Measurements from ENCODE around the gene EDN1. TPM values are rescaled to one million over a fixed set of nuclear protein-coding genes. Genes with fewer than 3 reads are reported as not detected.
A peak's percentile ranks its signal among the peaks of the same experiment; 100 is the strongest.

EDN1 gene
- total RNA-seq, 1 donor from 2014 or later: 4.9 TPM

- FAIRE-seq (no peak), DNase-seq (ENCODE audit: low spot score in 2 of 2) (no peak)
These were observed 23.6 kb upstream of the EDN1 start for GRCh38 chr6:12266571-12266970.

- DNase-seq (ENCODE audit: low spot score in 2 of 2) (no peak), FAIRE-seq (no peak)
These were observed 21.1 kb upstream of the EDN1 start for GRCh38 chr6:12269110-12269509.

DNA sequence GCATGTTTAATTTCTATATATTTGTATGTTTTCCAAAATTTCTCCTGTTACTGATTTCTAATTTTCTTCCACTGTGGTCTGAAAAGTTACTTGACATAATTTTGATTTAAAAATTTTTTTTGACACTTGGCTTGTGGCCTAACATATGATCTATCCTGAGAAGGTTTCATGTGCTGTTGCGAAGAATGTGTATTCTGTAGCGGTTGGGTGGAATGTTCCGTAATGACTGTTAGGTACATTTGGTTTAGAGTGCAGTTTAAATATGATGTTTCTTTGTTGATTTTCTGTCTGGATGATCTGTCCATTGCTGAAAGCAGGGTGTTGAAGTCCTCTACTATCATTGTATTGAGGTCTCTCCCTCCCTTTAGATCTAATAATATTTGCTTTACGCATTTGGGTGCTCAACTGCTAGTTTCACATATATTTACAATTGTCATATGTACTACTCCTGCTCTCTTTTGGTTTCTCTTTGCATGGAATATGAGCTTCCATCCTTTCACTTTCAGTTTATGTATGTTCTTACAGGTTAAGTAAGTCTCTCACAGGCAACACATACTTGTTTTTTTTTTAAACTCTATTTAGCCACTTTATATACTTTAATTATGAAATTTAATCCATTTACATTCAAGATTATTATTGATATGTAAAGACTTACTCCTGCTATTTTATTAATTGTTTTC, 19.5 kb upstream of the EDN1 start:
- DNase-seq (ENCODE audit: low spot score in 2 of 2) (no peak), FAIRE-seq (no peak)

GRCh38 chr6:12271594-12271993, 18.6 kb upstream of the EDN1 start:
- DNase-seq (ENCODE audit: low spot score in 2 of 2) (no peak), FAIRE-seq (no peak)

DNA sequence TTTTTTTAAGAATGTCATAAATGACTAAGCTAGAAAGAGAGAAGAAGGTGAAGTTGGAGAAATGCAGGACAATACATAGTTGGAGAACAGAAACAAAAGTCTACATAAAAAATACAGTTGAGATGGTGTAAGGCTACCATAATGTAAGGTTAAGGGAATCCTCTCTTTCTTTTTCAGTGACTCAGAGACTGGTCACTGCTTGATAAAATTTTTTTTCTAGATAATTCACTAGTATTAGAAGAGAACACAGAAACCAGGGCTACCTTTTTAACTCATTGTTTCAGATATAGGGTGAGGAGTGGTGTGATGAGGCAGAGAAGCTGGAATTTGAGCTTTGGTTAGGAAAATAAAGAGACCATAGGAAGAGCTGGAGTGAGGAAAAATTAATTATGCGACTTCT, 18.2 kb upstream of the EDN1 start:
- DNase-seq (ENCODE audit: low spot score in 2 of 2): no peak
- no peak for FAIRE-seq

DNA sequence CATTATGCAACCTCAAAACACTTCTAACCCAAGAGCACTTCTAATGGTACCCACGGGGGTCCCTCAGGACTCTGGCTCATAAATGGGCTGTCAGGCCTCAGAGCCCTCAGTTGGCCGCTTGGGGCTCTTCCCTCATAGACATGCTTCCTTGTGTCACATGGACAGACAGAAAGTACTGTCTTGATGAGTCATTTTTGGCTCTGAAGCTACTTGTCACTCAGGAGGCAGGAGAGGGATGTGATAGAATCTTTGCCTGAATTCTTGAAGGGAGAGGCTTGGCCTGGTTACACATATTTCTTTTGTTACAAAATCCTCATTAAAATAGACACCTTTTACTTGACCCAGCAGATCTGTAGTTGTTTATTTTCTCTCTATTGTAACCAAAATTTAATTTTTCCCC, 15.1 kb upstream of the EDN1 start:
- DNase-seq (ENCODE audit: low spot score in 2 of 2) (no peak), FAIRE-seq (no peak)

DNA sequence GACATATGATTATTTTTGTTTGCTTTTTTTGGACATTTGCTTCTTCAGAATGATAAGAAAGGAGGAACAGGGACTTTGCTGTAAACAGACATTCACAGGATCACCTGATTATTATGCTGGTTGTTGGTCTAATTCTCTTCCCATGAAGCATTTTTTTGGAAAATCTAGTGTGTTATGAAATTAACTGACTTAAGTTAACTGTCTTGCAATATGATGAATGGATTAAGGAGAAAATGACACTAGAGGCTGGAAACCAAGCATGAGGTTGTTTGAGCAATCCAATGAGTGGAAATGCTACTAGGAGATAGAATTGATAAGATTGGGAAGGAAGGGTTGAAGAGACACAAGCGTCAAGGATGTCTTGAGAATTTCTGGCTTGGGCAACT, 13.2 kb upstream of the EDN1 start:
- FAIRE-seq (no peak), DNase-seq (ENCODE audit: low spot score in 2 of 2) (no peak)

DNA sequence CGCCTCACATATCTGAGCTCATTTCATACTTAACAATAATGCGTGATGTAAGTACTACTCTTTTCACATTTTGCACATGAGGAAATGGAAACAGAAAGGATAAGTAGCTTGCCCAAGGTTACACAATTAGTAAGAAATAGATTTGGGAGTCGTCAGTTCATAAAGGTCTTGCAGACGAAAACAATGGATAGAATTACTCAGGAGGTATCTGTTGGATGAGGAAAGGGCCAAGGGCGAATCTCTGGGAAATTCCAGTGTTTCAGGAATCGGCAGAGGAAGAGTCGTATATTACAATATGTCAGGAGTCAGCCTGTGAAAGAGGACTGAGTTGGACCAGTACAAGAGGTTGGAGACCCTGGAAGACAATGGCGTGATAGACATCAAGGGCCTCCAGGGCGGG, 12.8 kb upstream of the EDN1 start:
- DNase-seq (ENCODE audit: low spot score in 2 of 2): no peak
- FAIRE-seq: no peak

DNA sequence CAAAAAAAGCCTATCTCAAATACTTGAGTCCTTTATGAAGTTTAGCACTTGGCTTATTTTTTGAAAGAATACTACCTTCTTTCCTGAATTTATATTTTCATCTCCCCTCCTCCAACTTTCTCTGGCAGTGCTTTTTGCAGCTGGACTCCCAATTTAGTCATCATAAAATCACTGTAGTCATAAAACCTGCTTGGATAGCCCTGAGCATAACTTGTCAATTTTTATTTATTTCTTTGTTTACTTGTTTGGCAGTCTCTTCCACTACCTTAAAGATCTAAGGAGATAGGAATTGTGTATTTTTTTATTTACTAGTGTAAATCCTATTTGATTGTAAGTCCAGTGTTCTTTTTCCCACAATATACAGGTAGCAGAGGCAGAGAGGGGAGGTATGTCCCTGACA, 11.2 kb upstream of the EDN1 start:
- FAIRE-seq: no peak
- DNase-seq (ENCODE audit: low spot score in 2 of 2): no peak

DNA sequence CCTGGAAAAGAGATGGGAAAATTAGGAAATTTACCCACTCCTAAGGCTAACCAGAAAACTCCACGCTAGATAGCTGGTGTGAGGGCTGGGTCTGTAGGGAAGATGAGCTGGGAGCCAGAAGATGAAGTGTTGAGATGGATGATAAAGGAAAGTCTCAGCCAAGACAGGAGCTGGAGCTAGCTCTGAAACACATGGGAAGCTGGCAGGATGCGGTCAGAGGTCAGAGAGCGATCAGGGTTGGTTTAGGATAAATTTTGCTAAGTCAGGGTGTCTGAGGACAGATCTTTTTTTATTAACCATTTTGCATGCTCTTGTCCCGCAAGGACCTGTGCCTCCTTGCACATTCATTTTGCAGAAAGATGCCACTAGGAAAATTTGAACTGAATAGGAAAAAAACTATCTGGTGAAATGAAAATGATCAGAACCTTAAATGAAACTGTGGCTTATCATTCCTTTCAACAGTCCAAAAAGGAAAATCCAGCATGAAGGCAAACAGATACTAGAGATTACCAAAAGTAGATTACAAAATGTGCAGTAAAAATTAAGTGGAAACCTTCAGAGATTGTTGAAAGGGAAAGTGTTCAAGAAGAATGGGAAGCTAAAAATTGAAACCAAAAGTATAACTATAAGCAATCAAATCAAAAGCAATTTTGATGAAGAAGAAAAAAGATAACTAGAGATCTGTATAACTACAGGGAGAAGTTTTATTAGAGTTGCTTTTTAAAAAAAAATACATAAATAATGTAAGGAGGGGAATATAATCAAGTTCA, 10.7 kb upstream of the EDN1 start:
- FAIRE-seq (no peak), DNase-seq (ENCODE audit: low spot score in 2 of 2) (no peak)

- DNase-seq (ENCODE audit: low spot score in 2 of 2) (no peak), FAIRE-seq (no peak)
These were observed 9.7 kb upstream of the EDN1 start for GRCh38 chr6:12280458-12280857.

DNA sequence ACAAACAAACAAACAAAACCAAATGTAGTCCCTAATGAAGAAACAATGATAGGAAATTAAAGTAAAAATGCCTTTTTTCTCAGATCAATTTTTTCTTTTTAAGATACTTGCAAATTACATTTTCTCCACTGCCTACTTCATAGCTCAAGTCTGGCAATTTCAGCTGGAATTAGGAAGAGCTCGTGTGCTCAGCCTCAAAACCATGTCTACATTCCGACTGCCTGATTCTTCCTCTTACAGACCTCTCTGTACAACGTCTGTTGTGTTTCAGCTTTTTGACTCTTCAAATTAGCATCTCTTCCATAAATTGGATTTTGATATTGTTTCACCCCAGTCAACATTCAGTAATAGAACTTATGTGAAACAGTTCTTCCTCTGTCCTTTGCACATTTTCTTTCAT, 9.3 kb upstream of the EDN1 start:
- no peak for DNase-seq (ENCODE audit: low spot score in 2 of 2)
- no peak for FAIRE-seq

DNA sequence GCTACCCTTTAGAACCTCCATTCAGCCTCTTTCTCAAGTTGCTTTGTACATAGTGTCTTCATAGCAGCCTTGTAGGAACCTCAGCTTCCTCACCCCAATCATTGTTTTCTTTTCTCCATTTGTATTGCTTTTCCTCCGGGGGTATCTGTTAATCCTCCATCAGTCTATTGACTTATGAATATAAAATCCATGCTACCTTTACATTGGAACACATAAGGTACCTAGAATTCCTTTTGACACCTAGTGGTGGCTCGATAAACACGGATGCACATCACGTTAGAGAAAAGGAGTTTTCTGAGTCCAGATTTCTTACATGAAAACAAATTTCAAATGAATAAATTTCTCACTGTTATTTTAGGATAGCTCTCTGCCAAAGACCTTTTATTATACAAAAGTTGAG, 6.3 kb upstream of the EDN1 start:
- DNase-seq (ENCODE audit: low spot score in 2 of 2): no peak
- FAIRE-seq: no peak

- no peak for DNase-seq (ENCODE audit: low spot score in 2 of 2)
- FAIRE-seq: no peak
These were observed 3.6 kb upstream of the EDN1 start for GRCh38 chr6:12286373-12287110.

DNA sequence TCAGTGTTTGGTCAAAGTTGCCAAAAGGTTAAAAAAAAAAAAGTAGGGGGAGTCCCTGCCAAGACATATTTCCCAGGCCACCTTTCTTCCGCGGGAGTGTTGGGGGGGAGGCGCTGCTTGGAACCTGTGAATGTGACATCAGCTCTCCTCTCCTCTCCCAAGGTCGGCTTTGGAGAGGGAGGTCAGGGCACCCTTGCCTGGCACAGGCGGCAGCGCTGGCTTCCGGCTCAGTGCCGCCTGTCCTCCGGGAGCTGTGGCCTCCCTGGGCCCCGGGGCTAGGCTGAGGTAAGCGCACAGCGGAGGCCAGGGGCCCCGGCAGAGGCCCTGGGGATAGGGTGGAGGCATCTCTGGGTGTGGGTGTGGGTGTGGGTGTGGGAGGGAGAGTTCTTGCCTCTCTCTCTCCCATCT, 1.9 kb upstream of the EDN1 start:
- DNase-seq (ENCODE audit: low spot score in 2 of 2): no peak
- no peak for FAIRE-seq

DNA sequence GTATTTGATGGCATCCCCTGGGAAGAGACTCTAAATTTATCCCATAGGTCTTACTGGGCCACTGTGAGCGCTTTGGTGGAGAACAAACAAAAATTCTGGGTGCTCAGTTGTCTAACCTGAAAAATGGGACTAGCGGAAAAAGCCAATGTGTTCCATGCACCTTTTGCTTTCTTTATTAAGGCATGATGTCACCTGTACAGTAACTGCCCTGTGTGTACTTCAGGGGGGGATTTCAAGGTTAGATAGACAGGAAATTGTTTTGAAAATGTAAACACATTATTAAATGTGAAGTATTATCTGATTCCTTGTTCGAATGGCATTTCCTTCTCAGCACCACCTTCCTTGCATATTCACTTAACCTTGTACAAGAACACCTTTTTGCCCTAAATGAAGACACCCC, 1.2 kb upstream of the EDN1 start:
- FAIRE-seq: no peak

DNA sequence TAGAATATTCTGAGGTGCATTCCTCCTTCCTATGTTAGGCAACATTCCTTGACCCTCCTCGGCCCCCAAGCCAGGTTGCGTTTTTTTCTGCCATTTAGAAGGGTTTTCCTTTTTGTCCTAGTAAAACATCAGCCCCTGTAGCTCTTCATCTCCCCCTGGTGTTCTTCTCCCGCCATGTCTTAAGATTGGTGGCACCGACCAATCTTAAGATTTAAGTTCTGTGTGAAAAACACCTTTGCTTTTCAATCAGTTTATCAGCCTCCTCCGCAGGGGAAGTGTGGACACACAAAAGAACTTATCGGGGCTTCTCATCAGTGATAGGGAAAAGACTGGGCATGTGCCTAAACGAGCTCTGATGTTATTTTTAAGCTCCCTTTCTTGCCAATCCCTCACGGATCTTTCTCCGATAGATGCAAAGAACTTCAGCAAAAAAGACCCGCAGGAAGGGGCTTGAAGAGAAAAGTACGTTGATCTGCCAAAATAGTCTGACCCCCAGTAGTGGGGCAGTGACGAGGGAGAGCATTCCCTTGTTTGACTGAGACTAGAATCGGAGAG, 719 bp upstream of the EDN1 start:
- FAIRE-seq (no peak), DNase-seq (ENCODE audit: low spot score in 2 of 2) (peak; percentile 39 to 44)

More for the DNA sequence above, 1.2 kb upstream of the EDN1 start:
- no peak for DNase-seq (ENCODE audit: low spot score in 2 of 2)

DNA sequence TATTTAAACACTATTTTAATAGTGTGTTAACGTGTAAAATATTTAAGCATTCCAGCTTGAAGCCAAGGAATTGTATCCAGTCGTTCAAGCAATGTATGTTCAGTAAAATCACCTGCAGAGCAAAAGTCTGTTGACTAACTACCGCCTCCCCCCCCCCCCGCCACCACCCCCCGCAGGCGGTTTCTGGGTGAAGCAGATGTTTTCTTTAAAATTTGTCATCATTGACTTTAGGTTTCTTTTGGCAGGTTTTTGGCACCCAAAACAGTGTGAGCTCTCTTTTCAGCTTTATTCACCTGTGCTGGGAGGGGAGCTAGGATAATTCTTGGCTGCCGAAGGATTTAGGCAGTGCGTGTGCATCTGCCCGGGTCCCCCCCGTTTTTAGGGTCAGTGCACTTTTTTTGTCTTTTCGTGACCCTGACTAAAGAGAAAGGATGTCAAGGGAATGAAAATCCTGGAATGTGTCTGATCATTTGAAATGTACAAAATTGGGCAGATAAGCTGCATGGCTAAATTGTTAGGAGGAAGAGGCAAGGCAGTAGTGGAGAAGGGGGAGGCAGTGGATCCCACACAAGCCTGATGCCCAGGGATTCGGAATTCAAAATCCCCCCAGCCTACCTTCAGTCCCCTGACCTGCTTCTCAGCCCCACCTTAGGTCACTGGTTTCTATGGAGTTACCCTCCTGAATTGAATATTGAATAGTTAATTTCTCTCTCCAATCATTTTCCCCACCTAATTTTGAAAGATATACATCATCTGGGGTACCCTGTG, 1.1 kb downstream of the EDN1 start:
- FAIRE-seq (no peak), DNase-seq (ENCODE audit: low spot score in 2 of 2) (no peak)

- FAIRE-seq: no peak
- DNase-seq (ENCODE audit: low spot score in 2 of 2): no peak
These were observed 1.9 kb downstream of the EDN1 start for GRCh38 chr6:12291839-12292604.

Measured in frontal cortex (tissue), 4 donors.